Erythroblast (primary cell): ENCODE results near the gene PPP2R3B.

Source experiments
- GATA1 ChIP-seq: IDR thresholded peaks from 2 replicates; pipeline ENCODE4 v1.6.1; 2011; ENCODE audit warnings: low read depth, mild to moderate bottlenecking, control low read depth, low read length, moderate library complexity
- POLR2A ChIP-seq: IDR thresholded peaks from 2 replicates; pipeline ENCODE4 v1.6.1; 2011; ENCODE audit warnings: mild to moderate bottlenecking, low read length

DNA sequence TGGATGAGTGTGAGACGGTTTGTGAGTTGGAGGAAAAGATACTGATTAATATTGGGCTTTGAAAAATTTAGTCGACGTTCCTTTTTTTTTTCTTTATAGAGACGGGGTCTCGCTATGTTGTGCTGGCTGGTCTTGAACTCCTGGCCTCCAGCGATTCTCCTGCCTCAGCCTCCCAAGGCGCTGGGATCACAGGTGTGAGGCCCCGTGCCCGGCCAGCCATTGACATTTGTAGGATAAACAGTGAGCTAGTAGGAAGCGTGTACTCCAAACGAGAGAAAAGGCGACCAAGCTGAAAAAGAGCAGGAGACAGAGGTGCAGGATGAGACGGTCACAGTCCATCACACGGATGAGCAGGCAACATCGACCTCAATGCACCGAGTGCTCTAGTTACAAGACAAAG lies 19.4 kb downstream of the PPP2R3B start:
- TF ChIP-seq POLR2A (no peak), GATA1 (no peak)
